Left kidney (tissue), 2 donors: ENCODE results near the gene TP53RK. TPM values are rescaled to one million over a fixed set of nuclear protein-coding genes. Genes with fewer than 3 reads are reported as not detected.

Source experiments
- DNase-seq: peaks from one replicate; pipeline ENCODE4 v3.0.0-alpha.2; 2013
- polyA plus RNA-seq: library from polyadenylated mRNA; unstranded; fragments of 120-200 nt; gene quantifications from one replicate; pipeline ENCODE4 v1.2.1, GENCODE V29; 2013; ENCODE audit not compliant: insufficient read length

The TP53RK gene
- polyA plus RNA-seq, 1 donor = 17.4 TPM

- DNase-seq = no peak
Measured at GRCh38 chr20:46665602-46666001, 23.6 kb downstream of the TP53RK start.

GRCh38 chr20:46663531-46663930 is 25.7 kb downstream of the TP53RK start:
- no peak for DNase-seq

GRCh38 chr20:46661659-46662058 is 27.6 kb downstream of the TP53RK start:
- DNase-seq = no peak

GRCh38 chr20:46660487-46660886 is 28.8 kb downstream of the TP53RK start:
- no peak for DNase-seq

- no peak for DNase-seq
Measured at GRCh38 chr20:46657618-46658017, 31.6 kb downstream of the TP53RK start.

- DNase-seq = no peak
Measured at GRCh38 chr20:46657137-46657536, 32.1 kb downstream of the TP53RK start.

- DNase-seq = no peak
Measured at GRCh38 chr20:46652699-46653098, 36.5 kb downstream of the TP53RK start.

- no peak for DNase-seq
Measured at GRCh38 chr20:46651091-46651962, 37.9 kb downstream of the TP53RK start, which contains the start of gene SLC13A3. TSS of gene SLC13A3 (minus strand) at chr20:46651459. CDS start at chr20:46651421, 38 bp downstream.

- DNase-seq = no peak
Measured at GRCh38 chr20:46650575-46651090, 38.6 kb downstream of the TP53RK start.

- DNase-seq = no peak
Measured at GRCh38 chr20:46649965-46650542, 39.2 kb downstream of the TP53RK start.

GRCh38 chr20:46649650-46649949 is 39.6 kb downstream of the TP53RK start:
- no peak for DNase-seq

- no peak for DNase-seq
Measured at GRCh38 chr20:46648903-46649649, 40.2 kb downstream of the TP53RK start.

GRCh38 chr20:46647469-46647868 is 41.8 kb downstream of the TP53RK start:
- DNase-seq = no peak

GRCh38 chr20:46646659-46647380 is 42.4 kb downstream of the TP53RK start:
- no peak for DNase-seq

- no peak for DNase-seq
Measured at GRCh38 chr20:46646122-46646521, 43.1 kb downstream of the TP53RK start.

GRCh38 chr20:46644733-46645132 is 44.5 kb downstream of the TP53RK start:
- DNase-seq = no peak

- no peak for DNase-seq
Measured at GRCh38 chr20:46644160-46644559, 45.1 kb downstream of the TP53RK start.

- DNase-seq = no peak
Measured at GRCh38 chr20:46642969-46643343, 46.3 kb downstream of the TP53RK start.

GRCh38 chr20:46642265-46642968 is 46.8 kb downstream of the TP53RK start:
- DNase-seq = no peak

GRCh38 chr20:46641424-46641823 is 47.8 kb downstream of the TP53RK start:
- DNase-seq = no peak

- no peak for DNase-seq
Measured at GRCh38 chr20:46640536-46641311, 48.5 kb downstream of the TP53RK start.
